ENCODE measurements around the gene PRKAG2.

Gene PRKAG2

DNA sequence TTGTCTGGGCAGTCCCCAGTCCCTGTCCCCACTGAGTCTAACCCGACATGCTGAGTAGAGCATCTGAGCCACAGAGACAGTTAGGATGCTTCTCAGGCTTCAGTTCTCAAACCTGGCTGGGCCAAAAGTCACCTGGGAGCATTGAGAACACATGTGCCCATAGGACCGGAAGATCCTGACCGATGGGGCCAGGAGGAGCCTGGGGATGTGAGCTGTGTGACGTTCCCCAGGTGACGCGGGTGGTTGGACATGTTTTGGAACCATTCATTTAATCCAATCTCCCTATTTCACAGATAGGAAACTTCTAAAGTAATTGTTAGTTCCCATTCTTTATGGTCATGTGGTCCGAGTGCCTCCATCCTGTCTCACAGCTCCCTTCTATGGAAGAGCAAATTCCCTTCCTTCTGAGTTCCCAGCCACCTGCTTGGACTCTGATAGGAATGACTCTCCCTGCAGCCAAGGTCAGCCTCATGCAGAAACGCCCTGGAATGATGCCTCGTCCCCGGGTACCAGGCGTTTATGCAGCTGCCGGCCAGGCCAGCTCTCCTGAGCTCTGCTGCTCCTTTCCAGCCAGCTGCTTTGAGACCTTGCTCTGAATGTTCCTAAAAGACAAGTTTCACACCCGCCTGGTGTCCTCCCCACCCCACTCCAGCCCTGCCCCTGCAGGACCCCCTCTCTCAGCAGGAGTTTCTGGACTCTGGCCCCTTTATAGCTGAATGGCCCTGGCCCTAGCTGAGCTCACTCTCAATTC lies 190.7 kb downstream of the PRKAG2 start:
- Mint-ChIP-seq H3K27ac (no peak overlapping the region), H3K9me3 (ENCODE audit: low read depth) (no peaks in the 10 kb centered on the region), H3K27me3 (no peaks in the 10 kb centered on the region), H3K4me1 (ENCODE audit: low read depth) (no peaks in the 10 kb centered on the region), H3K36me3 (no peaks in the 10 kb centered on the region), H3K4me3 (no peak overlapping the region)

DNA sequence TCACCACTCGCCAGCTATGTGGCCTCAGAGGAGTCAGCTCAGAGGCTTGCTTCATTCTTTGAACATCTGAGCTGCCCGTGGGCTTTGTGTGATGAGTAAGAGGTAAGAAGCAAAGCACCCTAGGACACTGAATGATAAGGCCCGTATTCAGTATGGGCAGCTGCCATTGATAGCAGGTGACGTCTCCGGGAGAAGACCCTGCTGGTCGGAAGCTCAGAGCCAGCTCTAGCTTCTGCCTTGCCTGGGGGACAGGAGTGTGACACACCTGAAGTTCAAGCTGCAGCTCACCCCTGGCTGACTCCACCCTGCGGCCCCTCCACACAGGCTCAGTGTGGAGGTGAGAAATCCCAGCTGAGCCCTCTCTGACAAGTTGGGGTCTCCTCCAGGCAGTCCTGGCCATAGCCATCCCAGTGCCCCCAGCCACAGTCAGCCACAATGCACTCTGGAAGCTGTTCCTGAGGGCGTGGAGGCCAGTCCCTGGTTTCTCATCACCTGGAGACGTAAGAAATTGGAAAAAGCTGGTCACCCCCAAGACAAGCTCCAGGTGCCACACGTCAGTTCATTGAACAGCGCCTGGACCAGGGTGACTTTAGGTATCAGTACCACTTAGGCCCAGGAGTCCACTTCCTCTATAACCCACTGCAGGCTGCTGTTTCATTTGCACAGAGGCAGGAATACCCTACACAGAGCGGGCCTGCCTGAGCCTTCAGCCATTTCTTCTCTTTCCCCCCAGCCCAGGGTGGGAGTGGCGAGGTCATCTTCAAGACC lies 192.3 kb downstream of the PRKAG2 start:
- H3K27me3 Mint-ChIP-seq = no peaks in the 10 kb centered on the region
- peaks cover 10% of the 10 kb centered on the region for H3K4me1 Mint-ChIP-seq (ENCODE audit: low read depth)
- H3K4me3 Mint-ChIP-seq = no peak overlapping the region
- H3K9me3 Mint-ChIP-seq (ENCODE audit: low read depth) = no peaks in the 10 kb centered on the region
- H3K27ac Mint-ChIP-seq = no peak overlapping the region
- H3K36me3 Mint-ChIP-seq = no peaks in the 10 kb centered on the region

DNA sequence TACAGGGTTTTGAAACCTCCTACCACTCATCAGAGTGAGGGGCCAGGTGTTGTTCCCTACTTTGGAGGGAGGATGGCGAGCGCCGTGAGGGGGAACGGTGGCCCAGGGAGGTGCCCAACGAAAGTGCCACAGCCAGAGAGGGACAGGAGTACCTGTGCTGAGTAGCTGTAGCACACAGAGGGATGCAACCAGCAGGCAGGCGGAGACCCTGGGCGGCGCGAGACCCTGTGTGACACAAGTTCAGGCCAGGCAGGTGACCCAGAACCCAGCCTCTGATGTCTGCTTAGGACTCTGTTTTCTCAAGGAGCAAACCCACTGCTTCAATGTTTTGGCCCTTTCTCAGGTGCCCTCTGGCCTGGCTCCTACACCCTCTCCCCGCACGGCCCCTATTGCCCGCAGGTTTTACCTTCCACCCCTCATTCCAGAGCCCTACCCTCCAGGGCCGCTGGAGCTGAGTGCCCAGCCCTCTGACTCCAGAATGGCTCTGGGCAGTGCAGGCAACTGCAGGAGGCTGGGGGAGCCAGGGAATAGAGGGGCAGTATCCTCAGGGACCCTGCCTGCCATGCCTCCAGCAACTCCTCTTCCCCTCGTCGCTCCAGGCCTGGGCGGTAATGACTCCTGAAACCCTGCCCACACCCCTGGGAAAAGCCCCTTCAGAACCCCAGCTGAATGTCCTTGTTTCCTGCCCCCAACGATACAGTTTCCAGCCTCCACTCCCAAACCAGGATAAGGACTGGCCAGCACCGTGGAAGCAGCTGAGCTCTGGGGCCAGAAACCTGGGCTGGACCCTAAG lies 193.1 kb downstream of the PRKAG2 start:
- Mint-ChIP-seq H3K4me3 (no peak overlapping the region), H3K4me1 (ENCODE audit: low read depth) (peaks cover 16% of the 10 kb centered on the region), H3K27me3 (no peaks in the 10 kb centered on the region), H3K27ac (no peak overlapping the region), H3K9me3 (ENCODE audit: low read depth) (no peaks in the 10 kb centered on the region), H3K36me3 (no peaks in the 10 kb centered on the region)

DNA sequence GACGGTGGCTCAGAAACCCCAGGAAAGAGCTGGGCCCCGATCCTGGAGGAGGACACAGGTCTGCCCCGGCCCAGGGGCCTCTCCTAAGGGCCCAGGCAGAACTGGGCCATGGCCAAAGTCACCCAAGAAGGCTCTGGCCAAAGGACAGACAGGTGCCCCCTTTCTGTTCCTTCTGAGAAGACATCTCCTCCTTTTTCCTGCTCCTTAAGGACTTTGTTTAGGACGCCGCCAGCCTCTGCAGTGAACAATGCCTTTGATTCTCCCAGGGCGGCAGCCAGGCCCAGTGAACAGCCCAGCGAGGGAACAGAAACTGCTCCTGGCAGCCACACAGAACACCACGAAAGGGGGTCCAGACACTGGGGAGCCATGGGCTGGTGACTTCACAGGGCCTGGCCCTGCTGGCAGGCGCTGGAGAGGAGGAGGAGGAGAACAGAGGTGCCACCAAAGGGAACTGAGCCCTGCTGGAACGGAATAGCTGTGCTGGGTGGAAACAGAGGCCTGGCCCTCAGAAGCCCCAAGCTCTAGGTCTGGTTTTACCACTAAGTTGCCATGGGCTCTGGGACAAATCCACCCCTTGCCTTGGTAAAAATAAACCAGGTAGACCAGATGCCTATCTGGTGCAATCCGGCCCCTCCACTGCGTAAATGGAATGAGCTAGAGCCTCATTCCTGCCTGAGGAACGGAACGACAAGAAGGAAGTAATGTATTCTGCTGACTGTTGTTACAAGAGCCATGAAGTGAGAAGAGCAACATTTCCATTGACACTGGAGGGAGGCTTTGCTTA lies 193.9 kb downstream of the PRKAG2 start:
- Mint-ChIP-seq H3K4me3 (no peak overlapping the region), H3K27me3 (no peaks in the 10 kb centered on the region), H3K9me3 (ENCODE audit: low read depth) (no peaks in the 10 kb centered on the region), H3K27ac (no peak overlapping the region), H3K4me1 (ENCODE audit: low read depth) (peaks cover 24% of the 10 kb centered on the region), H3K36me3 (no peaks in the 10 kb centered on the region)

DNA sequence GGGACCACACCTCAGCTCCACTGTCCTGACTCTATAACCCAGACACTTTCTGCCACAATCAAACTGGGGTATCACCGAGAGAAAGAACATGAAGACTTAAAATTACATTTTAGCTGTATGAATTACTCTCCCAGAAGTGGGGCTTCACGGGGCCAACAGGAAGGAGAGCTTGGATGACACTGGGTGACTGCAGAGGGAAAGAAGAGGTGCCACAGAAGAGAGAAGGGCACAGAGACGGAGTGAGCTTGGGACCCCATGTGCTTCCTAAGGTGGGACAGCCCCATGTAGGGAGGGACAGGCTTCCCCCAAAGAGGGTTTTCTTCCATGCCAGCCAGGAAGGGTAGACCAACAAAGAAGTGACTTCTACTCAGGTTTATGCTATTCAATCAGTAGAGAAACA lies 195.2 kb downstream of the PRKAG2 start:
- H3K4me3 Mint-ChIP-seq = no peak overlapping the region
- H3K36me3 Mint-ChIP-seq = no peaks in the 10 kb centered on the region
- no peaks in the 10 kb centered on the region for H3K27me3 Mint-ChIP-seq
- H3K9me3 Mint-ChIP-seq (ENCODE audit: low read depth) = no peaks in the 10 kb centered on the region
- no peak overlapping the region for H3K27ac Mint-ChIP-seq
- peaks cover 30% of the 10 kb centered on the region for H3K4me1 Mint-ChIP-seq (ENCODE audit: low read depth)

DNA sequence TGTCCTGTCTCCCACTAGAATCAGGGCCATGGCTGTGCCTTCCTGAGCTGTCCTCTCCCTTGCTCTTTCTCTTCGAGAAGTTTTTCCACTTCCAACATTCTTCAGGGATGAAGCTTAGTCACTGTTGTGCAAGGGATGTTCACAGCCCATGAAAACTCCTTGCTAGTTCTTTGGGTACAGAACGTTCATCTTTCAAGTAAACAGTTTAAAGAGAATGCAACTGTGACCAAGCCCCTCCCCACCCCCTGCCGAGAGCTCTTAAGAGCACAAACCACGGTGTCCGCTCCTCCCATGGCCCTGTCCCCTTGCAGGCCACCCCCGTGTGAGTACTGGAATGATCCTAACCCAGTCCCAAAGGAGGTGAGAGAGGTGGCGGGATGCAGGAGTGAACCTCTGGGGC lies 196.1 kb downstream of the PRKAG2 start:
- Mint-ChIP-seq H3K9me3 (ENCODE audit: low read depth) (no peaks in the 10 kb centered on the region), H3K4me1 (ENCODE audit: low read depth) (peaks cover 30% of the 10 kb centered on the region), H3K27me3 (no peaks in the 10 kb centered on the region), H3K27ac (peak overlapping the region; percentile 5), H3K36me3 (no peaks in the 10 kb centered on the region), H3K4me3 (no peak overlapping the region)

DNA sequence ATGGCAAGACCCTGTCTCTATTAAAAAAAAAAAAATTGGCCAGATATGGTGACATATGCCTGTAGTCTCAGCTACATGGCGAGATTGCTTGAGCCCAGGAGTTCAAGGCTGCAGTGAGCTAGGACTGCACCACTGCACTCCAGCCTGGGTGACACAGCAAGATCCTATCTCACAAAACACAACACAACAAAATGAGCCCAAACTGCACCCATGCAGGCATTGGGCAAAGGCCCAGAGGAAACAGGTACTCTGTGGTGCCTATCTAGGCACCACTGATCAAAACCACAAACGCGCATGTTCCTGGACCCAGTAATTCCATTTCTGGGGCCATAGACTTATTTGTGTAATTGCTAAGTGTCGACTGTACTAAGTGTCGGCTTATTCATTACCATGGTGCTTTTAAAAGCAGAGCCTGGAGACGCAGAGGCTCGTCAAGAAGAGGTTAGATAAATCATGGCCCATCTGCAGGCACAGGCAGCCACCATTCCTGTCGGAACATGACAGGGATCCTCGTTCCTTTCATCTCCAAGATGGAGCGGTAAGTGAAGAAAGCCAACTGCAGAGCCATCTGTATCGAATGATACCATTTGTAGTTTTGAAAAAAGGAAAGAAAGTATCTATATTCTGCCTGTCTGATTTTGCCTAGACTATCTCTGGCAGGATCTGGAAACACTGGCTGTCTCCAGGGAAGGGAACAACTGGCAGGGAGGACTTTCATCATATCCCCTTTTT lies 196.9 kb downstream of the PRKAG2 start:
- Mint-ChIP-seq H3K36me3 (peaks cover 4% of the 10 kb centered on the region), H3K27ac (peak overlapping the region; percentile 46), H3K4me1 (ENCODE audit: low read depth) (peaks cover 30% of the 10 kb centered on the region), H3K27me3 (no peaks in the 10 kb centered on the region), H3K9me3 (ENCODE audit: low read depth) (no peaks in the 10 kb centered on the region), H3K4me3 (no peak overlapping the region)

DNA sequence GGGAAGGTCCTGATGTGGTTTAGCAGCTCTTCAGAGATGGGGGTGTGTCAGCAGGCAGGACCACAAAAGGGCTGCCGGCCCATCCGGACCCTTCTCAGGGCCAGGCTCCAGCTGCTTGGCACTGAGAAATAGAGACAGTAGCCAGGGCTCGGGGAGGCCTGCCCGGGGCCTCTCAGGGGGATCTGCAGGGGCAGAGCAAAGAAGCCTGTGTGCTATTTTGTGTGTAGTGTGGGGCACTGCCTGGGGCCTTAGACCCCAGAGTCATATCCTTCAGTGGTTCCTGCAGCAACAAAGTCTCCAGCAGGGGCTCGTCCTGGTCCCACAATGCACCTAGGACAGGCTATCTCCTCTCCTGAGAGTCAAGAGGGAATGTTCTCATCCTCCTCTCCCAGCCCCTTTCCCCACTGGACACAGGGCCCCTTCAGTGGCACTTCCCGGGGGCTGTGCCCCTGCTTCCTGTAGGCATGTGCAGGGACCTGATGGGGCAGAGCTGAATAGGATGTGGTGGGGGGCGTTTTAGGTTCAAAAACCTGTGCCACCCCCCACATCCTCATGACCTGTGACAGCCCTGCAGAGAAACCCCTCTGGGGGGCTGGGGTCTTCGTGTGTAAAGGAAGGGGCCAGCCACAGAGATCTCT lies 197.7 kb downstream of the PRKAG2 start:
- H3K4me1 Mint-ChIP-seq (ENCODE audit: low read depth) = peaks cover 30% of the 10 kb centered on the region
- no peaks in the 10 kb centered on the region for H3K27me3 Mint-ChIP-seq
- H3K9me3 Mint-ChIP-seq (ENCODE audit: low read depth) = no peaks in the 10 kb centered on the region
- no peak overlapping the region for H3K4me3 Mint-ChIP-seq
- H3K27ac Mint-ChIP-seq = peak overlapping the region; percentile 41
- peaks cover 4% of the 10 kb centered on the region for H3K36me3 Mint-ChIP-seq

DNA sequence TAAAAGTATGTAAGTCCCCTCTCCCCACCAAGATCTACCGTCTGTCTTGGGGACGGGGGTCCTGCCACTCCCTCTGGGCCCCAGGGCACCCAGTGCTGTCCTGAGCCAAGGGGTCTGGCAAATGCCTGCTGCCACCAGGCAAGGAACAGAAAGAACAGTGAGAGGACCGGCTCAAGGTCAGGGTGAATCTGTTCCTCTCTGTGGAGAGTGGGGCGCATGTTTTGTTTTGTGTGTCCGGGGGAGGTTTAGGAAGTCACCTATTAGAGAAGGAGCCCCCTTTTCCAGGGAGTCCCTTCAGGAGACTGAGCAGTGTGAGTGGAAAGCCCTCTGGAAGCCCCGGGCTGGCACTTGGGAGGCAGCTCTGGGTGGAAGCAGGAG lies 198.7 kb downstream of the PRKAG2 start:
- Mint-ChIP-seq H3K27me3 (no peaks in the 10 kb centered on the region), H3K27ac (no peak overlapping the region), H3K4me1 (ENCODE audit: low read depth) (peaks cover 30% of the 10 kb centered on the region), H3K9me3 (ENCODE audit: low read depth) (no peaks in the 10 kb centered on the region), H3K4me3 (no peak overlapping the region), H3K36me3 (peaks cover 6% of the 10 kb centered on the region)

DNA sequence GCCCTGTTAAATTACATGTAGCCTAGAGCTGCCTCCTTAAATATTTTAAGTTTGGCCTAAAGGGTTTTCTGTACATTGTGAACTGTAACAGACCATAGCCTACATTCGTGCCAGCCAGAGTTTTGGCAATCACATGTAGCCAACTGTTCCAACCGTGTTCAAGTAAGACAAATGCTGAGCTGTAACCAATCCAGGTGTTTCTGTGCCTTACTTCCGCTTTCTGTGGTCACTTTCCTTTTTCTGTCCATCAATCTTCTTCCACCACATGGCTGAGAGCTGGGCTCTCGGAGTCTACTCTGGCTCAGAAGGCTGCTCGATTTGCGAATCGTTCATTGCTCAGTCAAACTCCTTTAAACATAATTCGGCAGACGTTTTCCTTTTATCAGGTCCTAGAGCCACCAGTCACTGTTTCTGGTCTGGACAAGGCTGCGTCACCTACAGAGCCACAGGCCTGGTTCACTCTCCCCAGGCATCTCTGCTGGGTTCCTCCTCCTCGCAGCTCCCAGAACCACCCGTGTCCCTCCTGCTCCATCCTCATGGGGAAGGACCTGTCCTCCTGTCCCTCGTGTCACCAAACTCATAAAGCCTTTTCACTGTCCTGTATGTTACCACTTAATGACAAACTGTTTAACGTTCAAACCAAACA lies 199.2 kb downstream of the PRKAG2 start:
- Mint-ChIP-seq H3K9me3 (ENCODE audit: low read depth) (no peaks in the 10 kb centered on the region), H3K4me3 (no peak overlapping the region), H3K4me1 (ENCODE audit: low read depth) (peaks cover 30% of the 10 kb centered on the region), H3K27ac (peak overlapping the region; percentile 12), H3K27me3 (no peaks in the 10 kb centered on the region), H3K36me3 (peaks cover 8% of the 10 kb centered on the region)

DNA sequence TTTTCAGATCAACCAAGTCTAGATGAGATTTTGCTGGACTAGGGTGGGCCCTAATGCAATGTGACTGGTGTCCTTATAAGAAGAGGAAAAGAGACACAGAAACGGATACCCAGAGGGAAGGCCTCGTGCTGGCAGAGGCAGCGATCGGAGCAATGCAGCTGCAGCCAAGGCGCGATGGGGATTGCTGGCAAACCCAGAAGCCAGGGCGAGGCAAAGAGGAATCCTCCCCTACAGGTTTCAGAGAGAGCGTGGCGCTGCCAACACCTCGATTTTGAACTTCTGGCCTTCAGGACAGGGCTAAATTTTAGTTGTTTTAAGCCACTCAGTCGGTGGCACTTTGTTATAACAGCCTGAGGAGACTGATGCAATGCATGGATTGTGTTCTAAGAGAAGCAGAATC lies 200.2 kb downstream of the PRKAG2 start:
- Mint-ChIP-seq H3K27me3 (no peaks in the 10 kb centered on the region), H3K36me3 (peaks cover 8% of the 10 kb centered on the region), H3K4me3 (no peak overlapping the region), H3K27ac (no peak overlapping the region), H3K9me3 (ENCODE audit: low read depth) (no peaks in the 10 kb centered on the region), H3K4me1 (ENCODE audit: low read depth) (peaks cover 30% of the 10 kb centered on the region)

DNA sequence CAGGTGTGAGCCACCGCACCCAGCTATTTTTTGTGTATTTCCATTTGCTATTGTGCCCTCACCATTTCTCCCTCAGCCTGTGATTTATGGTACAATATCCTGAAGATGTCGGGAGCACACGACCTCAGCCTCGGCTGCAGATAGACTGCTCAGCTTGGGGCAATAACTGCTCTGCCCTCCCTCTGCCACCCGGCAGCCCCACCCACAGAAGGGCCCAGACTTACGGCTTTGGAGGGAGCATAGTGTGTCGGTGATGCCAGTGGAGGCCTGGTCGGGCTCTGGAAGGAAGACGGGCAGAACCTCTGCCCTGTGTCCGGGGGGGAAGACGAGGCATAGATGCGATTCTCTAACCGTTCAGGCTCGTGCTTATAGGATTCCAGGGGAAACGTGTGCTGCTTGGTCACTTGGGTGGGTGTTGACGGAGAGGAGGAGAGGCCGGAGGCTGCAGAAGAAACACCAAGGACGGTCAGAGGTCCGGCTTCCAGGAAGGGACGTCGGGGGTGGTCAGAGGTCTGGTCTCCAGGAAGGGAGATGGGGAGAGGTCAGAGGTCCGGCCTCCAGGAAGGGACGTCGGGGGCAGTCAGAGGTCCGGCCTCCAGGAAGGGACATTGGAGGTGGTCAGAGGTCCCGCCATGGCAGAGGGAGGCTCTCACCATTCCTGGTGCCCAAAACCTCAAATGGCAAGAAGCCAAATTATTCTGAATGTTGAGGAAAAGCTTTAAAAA lies 201.6 kb downstream of the PRKAG2 start:
- H3K27ac Mint-ChIP-seq = no peak overlapping the region
- no peak overlapping the region for H3K4me3 Mint-ChIP-seq
- no peaks in the 10 kb centered on the region for H3K27me3 Mint-ChIP-seq
- H3K4me1 Mint-ChIP-seq (ENCODE audit: low read depth) = peaks cover 26% of the 10 kb centered on the region
- H3K36me3 Mint-ChIP-seq = peaks cover 12% of the 10 kb centered on the region
- no peaks in the 10 kb centered on the region for H3K9me3 Mint-ChIP-seq (ENCODE audit: low read depth)
